Muscle layer of colon (tissue), 2 donors: ENCODE results near the gene PCDH19.

Source experiments
- H3K27ac ChIP-seq: one replicate; pipeline ENCODE4 v1.7.0; 2013; ENCODE audit warnings: low read depth, mild to moderate bottlenecking, low read length, moderate library complexity
- H3K27me3 ChIP-seq, 2 donors: one replicate each; pipeline ENCODE4 v1.7.0; 2013; ENCODE audit warnings: low read length in 2 of 2, mild to moderate bottlenecking in 2 of 2; ENCODE audit not compliant: insufficient read depth in 2 of 2, control insufficient read depth in 1 of 2
- H3K36me3 ChIP-seq: one replicate; pipeline ENCODE4 v1.7.0; 2013; ENCODE audit warnings: mild to moderate bottlenecking, low read length; ENCODE audit not compliant: insufficient read depth
- H3K4me1 ChIP-seq: one replicate; pipeline ENCODE4 v1.7.0; 2013; ENCODE audit warnings: mild to moderate bottlenecking, low read length; ENCODE audit not compliant: insufficient read depth
- H3K4me3 ChIP-seq, 2 donors: one replicate each; pipeline ENCODE4 v1.7.0; 2013; ENCODE audit warnings: low read length in 2 of 2, low read depth in 1 of 2, mild to moderate bottlenecking in 1 of 2, moderate library complexity in 1 of 2
- H3K9ac ChIP-seq: one replicate; pipeline ENCODE4 v1.7.0; 2013; ENCODE audit warnings: low read length
- H3K9me3 ChIP-seq: one replicate; pipeline ENCODE4 v1.7.0; 2013; ENCODE audit warnings: mild to moderate bottlenecking, low read length
- donor health status: abdominal sarcoma.
- donor health status: Adenocarcinoma of cecum.

PCDH19 gene

GRCh38 chrX:100349391-100349790 is 60.7 kb downstream of the PCDH19 start:
- no peaks in the 10 kb centered on the region for H3K36me3 ChIP-seq
- H3K9ac ChIP-seq, result no peak overlapping the region
- H3K27me3 ChIP-seq, result peaks cover 0 to 3% of the 10 kb centered on the region in 2 donors
- H3K9me3 ChIP-seq, result no peaks in the 10 kb centered on the region
- no peak overlapping the region for H3K4me3 ChIP-seq
- no peak overlapping the region for H3K27ac ChIP-seq
- no peaks in the 10 kb centered on the region for H3K4me1 ChIP-seq

DNA sequence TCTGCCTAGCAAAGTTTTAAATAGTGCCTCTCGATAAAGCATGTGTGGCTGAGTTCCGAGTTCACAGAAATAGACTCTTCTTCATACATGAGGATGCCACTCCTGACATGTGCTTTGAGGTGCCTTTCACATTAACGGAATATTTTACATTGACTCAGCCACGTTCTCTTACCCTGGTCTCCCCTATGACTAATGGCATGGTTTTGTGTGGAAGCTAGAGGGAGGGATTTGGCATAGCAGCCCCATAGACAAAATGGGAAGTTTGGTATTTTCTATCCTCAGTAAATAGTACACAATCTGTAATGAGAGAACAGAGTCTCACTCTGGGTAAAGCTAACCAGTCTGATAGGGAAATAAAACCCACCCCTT is 68.9 kb downstream of the PCDH19 start:
- H3K36me3 ChIP-seq, result no peaks in the 10 kb centered on the region
- no peak overlapping the region for H3K9ac ChIP-seq
- H3K4me1 ChIP-seq, result no peaks in the 10 kb centered on the region

GRCh38 chrX:100340491-100341141 is 69.5 kb downstream of the PCDH19 start:
- Histone ChIP-seq H3K4me3 (no peak overlapping the region), H3K4me1 (no peaks in the 10 kb centered on the region), H3K9ac (no peak overlapping the region), H3K36me3 (no peaks in the 10 kb centered on the region), H3K27me3 (no peaks in the 10 kb centered on the region), H3K9me3 (no peaks in the 10 kb centered on the region), H3K27ac (no peak overlapping the region)

More for the DNA sequence above, 68.9 kb downstream of the PCDH19 start:
- H3K27ac ChIP-seq, result no peak overlapping the region
- H3K9me3 ChIP-seq, result no peaks in the 10 kb centered on the region
- H3K27me3 ChIP-seq, result no peaks in the 10 kb centered on the region
- no peak overlapping the region for H3K4me3 ChIP-seq

DNA sequence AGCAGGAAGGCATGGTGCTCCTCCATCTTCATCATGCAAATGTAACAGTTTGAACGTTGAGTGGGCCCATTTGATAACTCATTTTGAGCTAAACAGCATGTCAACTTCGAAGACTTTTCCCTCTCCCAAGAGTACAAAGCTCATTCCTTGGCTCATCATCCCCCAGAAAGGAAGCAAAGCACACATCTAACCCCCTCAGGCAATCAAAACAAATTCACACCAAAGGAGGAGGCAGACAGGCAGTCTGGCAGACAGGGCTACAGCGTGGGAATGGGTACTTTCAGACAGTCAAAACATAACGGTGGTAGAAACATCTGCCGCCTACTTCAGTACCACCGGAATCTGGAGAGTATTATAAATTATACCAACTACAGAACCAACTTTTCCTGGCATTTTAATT is 81.7 kb downstream of the PCDH19 start:
- H3K9ac ChIP-seq, result no peak overlapping the region
- no peaks in the 10 kb centered on the region for H3K27me3 ChIP-seq
- H3K4me1 ChIP-seq, result no peaks in the 10 kb centered on the region
- H3K36me3 ChIP-seq, result no peaks in the 10 kb centered on the region
- no peak overlapping the region for H3K27ac ChIP-seq
- no peak overlapping the region for H3K4me3 ChIP-seq
- H3K9me3 ChIP-seq, result no peaks in the 10 kb centered on the region

DNA sequence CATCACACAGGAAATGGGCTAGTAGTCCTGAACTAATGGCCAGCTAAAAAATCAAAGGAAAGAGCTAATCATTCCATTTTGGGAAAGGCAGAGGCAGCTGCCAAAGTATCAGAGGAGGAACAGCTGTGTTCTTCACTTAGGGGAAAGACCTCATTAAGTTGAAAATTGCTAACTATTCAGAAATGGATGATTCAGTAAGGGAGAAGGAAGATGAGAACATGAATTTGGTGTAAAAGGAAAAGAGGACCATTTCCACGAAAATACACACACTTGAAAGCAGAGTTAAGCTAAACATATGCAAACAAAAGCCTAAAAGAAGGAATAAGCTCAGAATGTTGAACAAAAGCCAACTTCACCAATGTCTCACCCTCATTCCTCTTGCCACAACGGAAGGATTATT is 90.4 kb downstream of the PCDH19 start:
- H3K9ac ChIP-seq, result no peak overlapping the region
- H3K27me3 ChIP-seq, result no peaks in the 10 kb centered on the region
- H3K4me1 ChIP-seq, result no peaks in the 10 kb centered on the region
- H3K4me3 ChIP-seq, result no peak overlapping the region
- H3K9me3 ChIP-seq, result no peaks in the 10 kb centered on the region
- no peak overlapping the region for H3K27ac ChIP-seq
- no peaks in the 10 kb centered on the region for H3K36me3 ChIP-seq

GRCh38 chrX:100316987-100317386 is 93.1 kb downstream of the PCDH19 start:
- no peaks in the 10 kb centered on the region for H3K27me3 ChIP-seq

GRCh38 chrX:100315566-100315965 is 94.5 kb downstream of the PCDH19 start:
- H3K4me1 ChIP-seq, result no peaks in the 10 kb centered on the region
- no peaks in the 10 kb centered on the region for H3K9me3 ChIP-seq
- no peak overlapping the region for H3K9ac ChIP-seq
- H3K36me3 ChIP-seq, result no peaks in the 10 kb centered on the region
- H3K27ac ChIP-seq, result no peak overlapping the region
- H3K4me3 ChIP-seq, result no peak overlapping the region
- H3K27me3 ChIP-seq, result no peaks in the 10 kb centered on the region

More at GRCh38 chrX:100316987-100317386, 93.1 kb downstream of the PCDH19 start:
- H3K4me1 ChIP-seq, result no peaks in the 10 kb centered on the region
- H3K4me3 ChIP-seq, result no peak overlapping the region
- H3K27ac ChIP-seq, result no peak overlapping the region
- no peaks in the 10 kb centered on the region for H3K9me3 ChIP-seq
- H3K36me3 ChIP-seq, result no peaks in the 10 kb centered on the region
- no peak overlapping the region for H3K9ac ChIP-seq

- Histone ChIP-seq H3K36me3 (no peaks in the 10 kb centered on the region), H3K4me1 (no peaks in the 10 kb centered on the region), H3K9me3 (no peaks in the 10 kb centered on the region), H3K27ac (no peak overlapping the region), H3K27me3 (no peaks in the 10 kb centered on the region), H3K9ac (no peak overlapping the region), H3K4me3 (no peak overlapping the region)
Observed at GRCh38 chrX:100299559-100299958, 110.5 kb downstream of the PCDH19 start.

DNA sequence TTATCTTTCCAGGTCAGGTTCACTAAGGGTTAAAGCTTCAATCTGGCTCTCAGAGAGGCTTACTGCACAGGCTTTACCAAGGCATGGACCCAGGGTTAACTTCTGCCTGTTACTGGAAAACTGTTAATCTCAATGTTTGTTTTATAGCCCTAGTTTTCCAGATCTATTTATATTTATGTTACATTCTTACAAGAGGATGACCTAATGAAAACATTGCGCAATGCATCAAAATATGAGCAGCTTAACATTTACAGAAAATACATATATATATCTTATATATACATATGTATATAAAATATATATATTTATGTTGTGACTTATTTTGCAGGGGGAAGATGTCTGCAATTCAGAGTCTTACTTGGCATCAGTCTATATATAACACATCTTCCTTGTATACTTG is 112.3 kb downstream of the PCDH19 start:
- no peak overlapping the region for H3K4me3 ChIP-seq
- H3K9me3 ChIP-seq, result no peaks in the 10 kb centered on the region
- H3K4me1 ChIP-seq, result no peaks in the 10 kb centered on the region
- no peak overlapping the region for H3K9ac ChIP-seq
- H3K36me3 ChIP-seq, result no peaks in the 10 kb centered on the region
- H3K27me3 ChIP-seq, result no peaks in the 10 kb centered on the region
- no peak overlapping the region for H3K27ac ChIP-seq

DNA sequence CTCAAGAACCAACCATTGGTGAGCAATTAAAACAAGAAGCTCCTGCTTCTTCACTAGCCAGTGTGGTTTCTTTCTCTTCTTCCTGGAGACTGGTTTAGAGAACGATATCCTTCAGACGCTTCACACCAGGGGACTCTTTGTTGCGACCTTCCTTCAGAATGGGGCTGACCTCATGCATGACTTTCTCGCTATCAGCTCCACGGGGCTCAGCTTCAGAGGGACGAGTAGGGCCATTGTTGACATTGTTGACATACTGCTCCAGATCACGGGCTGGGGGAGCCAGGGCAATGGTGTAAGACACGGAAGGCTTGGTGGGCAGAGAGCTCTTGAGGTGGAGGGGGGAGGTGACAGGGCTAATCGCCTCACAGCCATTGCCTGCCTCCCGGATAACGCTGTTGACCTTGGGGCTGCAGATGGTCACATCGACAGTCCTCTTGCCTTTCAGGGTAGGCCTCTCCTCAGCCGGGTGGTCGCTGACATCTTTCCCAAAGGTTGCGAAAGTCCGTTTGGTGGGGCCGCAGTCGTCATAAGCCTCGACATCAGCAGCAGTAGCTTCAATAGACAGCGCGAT is 113.8 kb downstream of the PCDH19 start:
- Histone ChIP-seq H3K27ac (no peak overlapping the region), H3K27me3 (no peaks in the 10 kb centered on the region), H3K36me3 (no peaks in the 10 kb centered on the region), H3K9ac (no peak overlapping the region), H3K9me3 (no peaks in the 10 kb centered on the region), H3K4me1 (no peaks in the 10 kb centered on the region), H3K4me3 (no peak overlapping the region)

- H3K27ac ChIP-seq, result no peak overlapping the region
- no peak overlapping the region for H3K9ac ChIP-seq
- no peaks in the 10 kb centered on the region for H3K9me3 ChIP-seq
- no peak overlapping the region for H3K4me3 ChIP-seq
- H3K4me1 ChIP-seq, result no peaks in the 10 kb centered on the region
- H3K27me3 ChIP-seq, result no peaks in the 10 kb centered on the region
- no peaks in the 10 kb centered on the region for H3K36me3 ChIP-seq
Observed at GRCh38 chrX:100294965-100295364, 115.1 kb downstream of the PCDH19 start.

DNA sequence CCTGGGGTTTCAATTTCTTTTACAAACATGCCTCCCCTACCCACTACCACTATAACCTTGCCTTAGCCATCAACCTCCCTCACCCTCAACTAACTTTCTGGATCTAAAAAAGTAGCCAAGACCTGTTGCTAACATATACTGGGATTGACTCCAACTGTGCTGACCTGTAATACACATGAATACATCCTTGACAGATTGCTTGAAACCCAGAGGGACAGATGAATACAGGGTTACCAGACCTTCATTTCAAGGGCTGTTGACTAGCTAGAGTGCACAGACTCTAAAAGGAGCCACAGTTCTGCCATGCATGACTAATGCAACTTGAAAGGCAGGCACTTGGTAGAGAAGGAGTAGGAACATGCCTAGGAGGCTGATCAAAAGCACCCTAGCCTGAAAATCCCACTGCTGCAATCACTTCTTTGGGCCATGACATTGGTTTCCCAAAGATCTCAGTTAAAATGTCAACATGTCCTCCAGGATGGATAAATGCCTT is 121.0 kb downstream of the PCDH19 start:
- Histone ChIP-seq H3K36me3 (no peaks in the 10 kb centered on the region), H3K4me1 (no peaks in the 10 kb centered on the region), H3K27ac (no peak overlapping the region), H3K4me3 (no peak overlapping the region), H3K9me3 (no peaks in the 10 kb centered on the region), H3K9ac (no peak overlapping the region), H3K27me3 (peaks cover 0 to 5% of the 10 kb centered on the region in 2 donors)
